ENCODE measurements around the gene NR1H3.
A peak's percentile ranks its signal among the peaks of the same experiment; 100 is the strongest.

NR1H3 gene

DNA sequence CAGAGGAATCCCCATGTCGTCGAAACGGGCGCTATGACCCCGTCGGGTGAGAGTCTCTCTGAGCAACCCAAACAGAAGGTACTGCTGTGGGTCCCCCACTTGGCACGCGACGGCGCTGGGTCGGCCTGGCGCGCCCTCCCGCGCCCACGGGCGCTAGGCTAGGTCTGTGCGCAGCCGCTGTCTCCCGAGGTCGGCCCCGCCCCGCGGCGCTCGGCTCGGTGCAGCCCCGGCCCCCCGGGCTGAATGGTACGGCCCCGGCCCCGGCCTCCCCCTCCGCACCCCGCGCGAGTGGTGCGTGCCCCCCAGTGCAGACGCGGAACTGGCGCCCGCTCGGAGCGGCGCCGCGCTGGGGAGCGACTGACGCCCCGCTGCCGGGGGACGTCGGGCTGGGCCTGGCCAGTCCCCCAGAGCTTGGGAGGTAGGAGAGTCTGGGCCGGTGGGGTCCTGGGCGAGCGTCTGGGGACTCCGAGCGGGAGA, 12.1 kb downstream of the NR1H3 start, which contains the start of gene MADD:
Gene MADD (plus strand): TSS at position 305 of the 477 bp plus-strand sequence.
- peak; percentile 86 to 88 for DNase-seq (ENCODE audit: low read depth in 2 of 2)

DNA sequence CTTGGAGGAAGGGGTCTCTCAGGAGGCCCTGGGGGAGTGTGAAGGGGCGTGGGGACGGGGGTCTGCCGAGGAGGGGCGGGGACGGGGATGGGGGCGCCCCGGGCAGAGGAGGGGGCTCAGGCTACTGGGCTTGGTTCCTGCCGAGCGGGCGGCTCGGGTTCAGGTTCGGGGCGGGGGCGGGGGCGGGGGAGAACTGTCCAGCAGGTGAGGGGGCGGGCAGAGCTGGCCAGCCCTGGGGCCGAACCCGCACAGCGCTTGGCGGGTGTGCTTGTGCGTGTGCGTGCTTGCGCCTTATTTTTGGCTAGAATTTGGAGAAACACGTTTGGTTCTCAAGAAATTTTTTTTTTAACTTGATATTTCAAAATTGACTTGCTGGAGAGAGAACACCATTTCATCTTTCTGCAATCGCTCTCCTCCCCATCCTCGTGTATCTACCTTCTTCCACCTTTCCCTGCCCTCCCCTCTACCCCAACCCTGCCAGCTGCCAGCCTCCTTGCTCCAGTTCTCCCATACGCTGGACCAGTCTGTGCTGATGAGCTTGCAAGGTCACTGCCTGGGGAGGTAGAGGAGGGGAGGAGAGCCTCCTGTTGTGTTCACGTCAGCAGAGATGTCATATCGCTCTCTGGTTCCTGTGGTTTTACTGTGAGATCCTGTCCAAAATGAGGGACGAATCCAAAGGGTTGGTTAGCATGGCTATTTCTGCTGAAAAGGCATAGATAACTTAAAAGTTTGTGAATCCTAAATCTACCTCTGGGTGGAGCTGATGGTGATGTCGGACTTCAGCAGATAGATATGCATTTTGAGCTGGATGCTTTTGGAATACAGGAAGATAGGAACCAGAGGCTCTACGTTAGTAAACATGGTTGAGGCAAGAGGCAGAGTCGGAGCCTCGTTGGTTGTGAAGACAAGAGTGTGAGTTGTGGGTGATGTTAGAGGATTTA, 12.8 kb downstream of the NR1H3 start:
- DNase-seq (ENCODE audit: low read depth in 2 of 2): no peak

DNA sequence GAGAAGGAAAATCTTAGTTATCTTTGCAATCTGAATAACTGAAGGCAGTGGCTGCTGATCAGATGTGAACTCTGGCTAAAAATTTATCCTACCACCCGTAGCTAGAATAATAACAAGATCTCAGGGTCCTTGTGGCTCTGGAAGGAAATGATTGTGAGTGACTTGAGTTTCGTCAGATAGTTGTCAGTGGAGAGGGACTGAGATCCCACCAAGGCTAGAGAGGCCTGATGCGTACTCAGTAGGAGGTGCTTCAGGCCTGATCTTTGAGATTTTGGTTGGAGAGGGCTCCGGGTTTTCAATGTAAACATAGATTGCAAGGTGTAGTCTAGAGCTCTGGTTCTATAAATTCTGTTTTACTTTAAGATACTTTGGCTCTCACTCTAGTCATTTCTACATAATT, 13.5 kb downstream of the NR1H3 start:
- no peak for DNase-seq (ENCODE audit: low read depth in 2 of 2)

- no peak for DNase-seq (ENCODE audit: low read depth in 2 of 2)
Measured at GRCh38 chr11:47271961-47272661, 14.3 kb downstream of the NR1H3 start.

- no peak for DNase-seq (ENCODE audit: low read depth in 2 of 2)
Measured at GRCh38 chr11:47272706-47273105, 14.9 kb downstream of the NR1H3 start.

- DNase-seq (ENCODE audit: low read depth in 2 of 2): no peak
Measured at GRCh38 chr11:47274495-47275235, 16.9 kb downstream of the NR1H3 start.

DNA sequence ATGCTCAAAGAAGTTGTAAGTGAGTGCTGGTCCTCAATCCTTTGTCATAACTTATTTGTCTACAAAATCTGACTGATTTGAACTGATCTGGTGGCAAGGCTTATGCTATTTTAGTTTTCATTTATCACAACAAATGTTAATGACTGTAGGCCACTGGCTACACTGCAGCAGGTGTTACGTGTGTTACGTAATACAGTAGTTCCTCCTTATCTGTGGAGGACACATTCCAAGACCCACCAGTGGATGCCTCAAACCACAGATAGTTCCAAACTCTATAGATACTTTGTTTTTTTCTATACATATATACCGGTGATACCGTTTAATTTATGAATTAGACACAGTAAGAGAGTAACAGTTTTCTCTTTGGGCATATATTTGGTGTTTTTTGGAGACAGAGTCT, 19.1 kb downstream of the NR1H3 start:
- no peak for DNase-seq (ENCODE audit: low read depth in 2 of 2)

DNA sequence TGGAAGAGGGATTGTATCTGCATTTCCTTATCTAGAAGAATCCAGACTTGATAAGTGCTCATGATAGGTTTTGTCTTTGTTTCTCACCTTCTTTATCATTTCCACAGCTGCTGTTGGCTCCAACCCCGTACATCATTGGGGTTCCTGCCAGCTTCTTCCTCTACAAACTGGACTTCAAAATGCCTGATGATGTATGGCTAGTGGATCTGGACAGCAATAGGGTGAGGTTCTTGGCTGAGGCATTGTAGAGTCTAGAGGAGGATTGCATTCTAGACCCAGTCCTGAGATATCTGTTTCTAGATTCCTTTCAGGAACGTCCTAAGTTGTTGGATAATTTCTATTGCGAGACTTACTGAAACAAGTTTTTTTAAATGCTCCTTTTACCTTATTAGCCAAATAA, 20.3 kb downstream of the NR1H3 start:
- no peak for DNase-seq (ENCODE audit: low read depth in 2 of 2)

- DNase-seq (ENCODE audit: low read depth in 2 of 2): no peak
Measured at GRCh38 chr11:47278769-47279168, 21.0 kb downstream of the NR1H3 start.

GRCh38 chr11:47280099-47280498, 22.3 kb downstream of the NR1H3 start:
- DNase-seq (ENCODE audit: low read depth in 2 of 2): no peak

GRCh38 chr11:47280860-47281259, 23.1 kb downstream of the NR1H3 start:
- no peak for DNase-seq (ENCODE audit: low read depth in 2 of 2)

DNA sequence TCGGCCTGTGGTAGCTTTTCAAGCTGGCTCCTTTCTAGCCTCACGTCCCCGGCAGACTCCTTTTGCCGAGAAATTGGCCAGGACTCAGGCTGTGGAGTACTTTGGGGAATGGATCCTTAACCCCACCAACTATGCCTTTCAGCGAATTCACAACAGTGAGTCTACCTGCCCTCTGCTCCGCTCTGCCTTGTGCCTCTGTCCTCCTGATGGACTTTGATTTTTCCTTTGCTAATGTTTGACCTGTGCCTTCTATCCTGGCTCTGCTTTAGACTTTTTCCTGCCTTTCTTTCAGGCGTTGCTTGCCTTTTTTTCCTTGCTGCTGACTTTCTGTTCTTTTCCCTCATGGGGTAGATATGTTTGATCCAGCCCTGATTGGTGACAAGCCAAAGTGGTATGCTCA, 24.7 kb downstream of the NR1H3 start:
- DNase-seq (ENCODE audit: low read depth in 2 of 2): no peak

GRCh38 chr11:47284151-47284550, 26.4 kb downstream of the NR1H3 start:
- DNase-seq (ENCODE audit: low read depth in 2 of 2): no peak

DNA sequence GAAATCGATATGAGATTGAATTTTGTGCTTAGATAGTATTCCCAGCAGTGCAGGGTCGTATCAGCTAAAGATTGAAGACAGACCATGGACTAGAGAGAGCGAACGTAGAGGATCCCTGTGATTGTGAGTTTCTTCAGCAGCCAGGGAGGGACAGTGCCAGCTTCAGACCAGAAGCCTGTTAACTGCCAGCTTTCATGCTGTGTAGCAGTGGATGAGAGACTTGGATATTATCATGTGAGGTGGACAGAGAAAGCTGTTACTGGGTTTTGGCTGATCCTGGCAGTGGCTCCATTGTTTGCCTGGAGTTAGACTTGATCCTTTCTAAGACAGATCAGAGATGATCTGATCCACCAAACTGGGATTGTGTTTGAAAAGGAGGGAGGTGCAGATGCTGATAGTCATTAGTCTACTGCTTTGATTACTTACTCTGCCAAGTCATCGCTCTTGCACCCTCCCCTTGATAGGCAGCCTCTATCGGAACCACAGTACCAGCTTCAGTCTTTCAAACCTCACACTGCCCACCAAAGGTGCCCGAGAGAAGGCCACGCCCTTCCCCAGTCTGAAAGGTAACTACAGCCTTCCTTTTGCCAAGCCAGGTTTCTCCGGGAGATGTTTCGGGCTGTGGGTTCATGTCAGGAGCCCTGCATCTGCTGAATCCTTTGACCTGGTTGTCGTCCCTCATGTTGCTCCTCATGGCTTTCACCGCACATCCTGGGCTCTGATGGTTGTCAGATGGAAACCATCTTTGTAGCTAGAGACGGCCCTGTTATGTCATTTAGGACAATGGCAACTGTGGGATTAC, 28.4 kb downstream of the NR1H3 start:
- no peak for DNase-seq (ENCODE audit: low read depth in 2 of 2)

DNA sequence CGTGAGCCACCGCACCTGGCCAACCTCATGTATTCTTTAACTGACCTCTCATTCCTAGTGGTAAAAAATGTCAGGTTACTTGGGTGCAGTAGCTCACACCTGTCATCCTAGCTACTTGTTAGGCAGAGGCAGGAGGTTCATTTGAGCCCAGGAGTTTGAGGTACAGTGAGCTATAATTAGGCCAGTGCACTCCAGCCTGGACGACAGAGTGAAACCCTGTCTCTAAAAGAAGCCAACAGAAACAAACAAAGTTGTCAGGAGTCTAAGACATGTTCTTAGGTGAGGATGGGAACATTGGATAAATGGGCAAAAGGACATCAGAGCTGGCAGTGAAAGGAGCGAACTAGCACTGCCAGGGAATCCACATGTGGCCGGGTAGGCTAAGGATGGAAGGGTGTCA, 30.3 kb downstream of the NR1H3 start:
- DNase-seq (ENCODE audit: low read depth in 2 of 2): no peak

DNA sequence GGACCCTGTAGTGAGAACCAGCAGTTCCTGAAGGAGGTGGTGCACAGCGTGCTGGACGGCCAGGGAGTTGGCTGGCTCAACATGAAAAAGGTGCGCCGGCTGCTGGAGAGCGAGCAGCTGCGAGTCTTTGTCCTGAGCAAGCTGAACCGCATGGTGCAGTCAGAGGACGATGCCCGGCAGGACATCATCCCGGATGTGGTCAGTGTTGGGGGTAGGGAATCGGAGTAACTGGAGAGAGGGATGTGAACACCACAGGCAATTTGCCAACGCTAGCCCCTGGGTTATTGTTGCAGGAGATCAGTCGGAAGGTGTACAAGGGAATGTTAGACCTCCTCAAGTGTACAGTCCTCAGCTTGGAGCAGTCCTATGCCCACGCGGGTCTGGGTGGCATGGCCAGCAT, 32.1 kb downstream of the NR1H3 start:
- DNase-seq (ENCODE audit: low read depth in 2 of 2): no peak

DNA sequence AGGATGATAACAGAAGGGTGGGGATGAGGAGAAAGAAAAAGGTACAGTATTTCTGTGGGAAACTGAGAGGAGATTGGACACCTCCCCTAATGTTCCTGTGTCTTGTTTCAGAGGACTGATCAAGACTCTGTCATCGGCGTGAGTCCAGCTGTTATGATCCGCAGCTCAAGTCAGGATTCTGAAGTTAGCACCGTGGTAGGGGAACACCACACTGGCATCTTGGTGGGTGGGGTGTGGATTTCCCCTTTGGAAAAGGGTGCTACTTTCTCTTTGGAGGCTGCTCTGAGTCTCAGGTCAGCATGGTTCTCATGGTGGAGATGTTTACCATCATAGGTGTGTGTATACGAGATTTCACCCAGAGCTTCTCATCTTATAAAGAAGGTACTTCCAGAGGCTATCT, 37.6 kb downstream of the NR1H3 start:
- DNase-seq (ENCODE audit: low read depth in 2 of 2): no peak

GRCh38 chr11:47296045-47296444, 38.2 kb downstream of the NR1H3 start:
- no peak for DNase-seq (ENCODE audit: low read depth in 2 of 2)

DNA sequence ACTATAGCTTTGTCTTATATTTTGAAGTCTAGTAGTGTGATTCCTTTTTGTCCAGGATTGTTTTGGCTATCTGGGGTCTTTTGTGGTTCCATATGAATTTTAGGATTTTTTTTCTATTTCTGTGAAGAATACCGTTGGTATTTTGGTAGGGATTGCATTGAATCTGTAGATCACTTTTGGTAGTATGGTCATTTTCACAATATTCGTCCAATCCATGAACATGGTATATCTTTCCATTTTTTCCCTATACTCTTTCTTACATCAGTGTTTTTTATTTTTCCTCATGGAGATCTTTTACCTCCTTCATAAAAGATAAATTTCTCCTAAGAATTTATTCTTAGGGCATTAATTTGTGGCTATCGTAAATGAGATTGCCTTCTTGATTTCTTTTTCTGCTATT, 41.3 kb downstream of the NR1H3 start:
- DNase-seq (ENCODE audit: low read depth in 2 of 2): no peak

DNA sequence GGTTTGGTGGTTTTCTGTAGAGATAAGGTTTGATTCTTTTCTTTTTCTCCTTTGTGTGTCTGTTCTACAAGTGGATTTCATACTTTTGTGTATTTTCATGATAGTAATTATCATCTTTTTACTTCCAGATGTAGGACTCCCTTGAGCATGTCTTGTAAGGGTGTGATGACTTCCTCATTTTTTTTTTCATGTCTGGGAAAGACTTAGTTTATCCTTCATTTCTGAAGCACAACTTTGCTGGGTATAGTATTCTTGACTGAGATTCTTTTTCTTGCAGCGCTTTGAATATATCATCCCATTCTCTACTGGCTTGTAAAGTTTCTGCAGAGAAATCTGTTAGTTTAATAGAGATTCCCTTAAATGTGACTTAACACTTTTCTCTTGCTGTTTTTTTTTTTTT, 45.1 kb downstream of the NR1H3 start:
- no peak for DNase-seq (ENCODE audit: low read depth in 2 of 2)

- DNase-seq (ENCODE audit: low read depth in 2 of 2): no peak
Measured at GRCh38 chr11:47305734-47306483, 48.1 kb downstream of the NR1H3 start.
